Measurements from ENCODE around the gene PNPLA1.
A peak's percentile ranks its signal among the peaks of the same experiment; 100 is the strongest.

The PNPLA1 gene

DNA sequence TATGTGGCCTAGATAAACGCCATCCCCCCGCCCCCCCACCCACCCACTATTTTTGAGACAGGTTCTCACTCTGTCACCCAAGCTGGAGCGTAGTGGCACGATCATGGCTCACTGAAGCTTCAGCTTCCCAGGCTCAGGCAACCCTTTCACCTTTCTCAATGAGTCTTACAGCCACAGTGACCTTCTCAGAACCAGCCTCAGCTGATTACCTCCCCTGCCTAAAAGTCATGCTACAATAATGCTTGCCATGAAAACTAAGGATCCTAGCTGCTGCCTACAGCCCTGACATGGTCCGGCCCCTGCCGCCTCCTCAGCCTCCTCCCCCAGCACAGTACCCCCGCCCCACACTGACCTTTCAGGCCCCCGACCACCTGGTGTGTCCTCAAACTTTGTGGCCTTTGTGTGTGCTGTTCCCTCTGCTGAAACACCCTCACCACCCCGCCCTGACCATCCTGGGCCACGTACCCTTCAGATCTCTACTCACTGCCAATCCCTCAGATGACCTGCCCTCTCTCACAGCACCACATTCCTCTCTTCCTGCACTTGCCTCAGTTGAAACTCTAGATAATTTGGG lies 31.3 kb downstream of the PNPLA1 start:
- no peak overlapping the region for H2AFZ ChIP-seq (ENCODE audit: low read depth, low read length)
- no peak overlapping the region for H3K9ac ChIP-seq (ENCODE audit: low read length)
- H3K9me3 ChIP-seq (ENCODE audit: insufficient read depth, low read length): no peaks in the 10 kb centered on the region
- H3K4me1 ChIP-seq (ENCODE audit: low read length): peaks cover 10% of the 10 kb centered on the region
- no peak overlapping the region for H3K27ac ChIP-seq (ENCODE audit: low read length)
- no peaks in the 10 kb centered on the region for H4K20me1 ChIP-seq (ENCODE audit: insufficient read depth, low read length)
- peaks cover 47% of the 10 kb centered on the region for H3K27me3 ChIP-seq (ENCODE audit: low read depth, low read length)
- H3K79me2 ChIP-seq (ENCODE audit: low read length): no peaks in the 10 kb centered on the region
- no peak overlapping the region for H3K4me3 ChIP-seq (ENCODE audit: low read length)
- no peak overlapping the region for H3K4me2 ChIP-seq (ENCODE audit: low read length)
- no peaks in the 10 kb centered on the region for H3K36me3 ChIP-seq (replicated peaks; ENCODE audit: low read depth, low read length)
- TF ChIP-seq, protein P1, sequence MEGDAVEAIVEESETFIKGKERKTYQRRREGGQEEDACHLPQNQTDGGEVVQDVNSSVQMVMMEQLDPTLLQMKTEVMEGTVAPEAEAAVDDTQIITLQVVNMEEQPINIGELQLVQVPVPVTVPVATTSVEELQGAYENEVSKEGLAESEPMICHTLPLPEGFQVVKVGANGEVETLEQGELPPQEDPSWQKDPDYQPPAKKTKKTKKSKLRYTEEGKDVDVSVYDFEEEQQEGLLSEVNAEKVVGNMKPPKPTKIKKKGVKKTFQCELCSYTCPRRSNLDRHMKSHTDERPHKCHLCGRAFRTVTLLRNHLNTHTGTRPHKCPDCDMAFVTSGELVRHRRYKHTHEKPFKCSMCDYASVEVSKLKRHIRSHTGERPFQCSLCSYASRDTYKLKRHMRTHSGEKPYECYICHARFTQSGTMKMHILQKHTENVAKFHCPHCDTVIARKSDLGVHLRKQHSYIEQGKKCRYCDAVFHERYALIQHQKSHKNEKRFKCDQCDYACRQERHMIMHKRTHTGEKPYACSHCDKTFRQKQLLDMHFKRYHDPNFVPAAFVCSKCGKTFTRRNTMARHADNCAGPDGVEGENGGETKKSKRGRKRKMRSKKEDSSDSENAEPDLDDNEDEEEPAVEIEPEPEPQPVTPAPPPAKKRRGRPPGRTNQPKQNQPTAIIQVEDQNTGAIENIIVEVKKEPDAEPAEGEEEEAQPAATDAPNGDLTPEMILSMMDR (IDR thresholded peaks at IDR 0.05; ENCODE audit: low read depth, low read length): no peak
- TF ChIP-seq EZH2phosphoT487 (IDR thresholded peaks at IDR 0.05; ENCODE audit: low read depth): no peak

GRCh38 chr6:36301781-36302180 lies 31.9 kb downstream of the PNPLA1 start:
- no peaks in the 10 kb centered on the region for H3K79me2 ChIP-seq (ENCODE audit: low read length)
- H3K4me2 ChIP-seq (ENCODE audit: low read length): no peak overlapping the region
- H2AFZ ChIP-seq (ENCODE audit: low read depth, low read length): no peak overlapping the region
- H3K4me3 ChIP-seq (ENCODE audit: low read length): no peak overlapping the region
- peaks cover 10% of the 10 kb centered on the region for H3K4me1 ChIP-seq (ENCODE audit: low read length)
- H3K9ac ChIP-seq (ENCODE audit: low read length): no peak overlapping the region
- TF ChIP-seq, protein P1 (IDR thresholded peaks at IDR 0.05; ENCODE audit: low read depth, low read length): no peak
- no peak for TF ChIP-seq EZH2phosphoT487 (IDR thresholded peaks at IDR 0.05; ENCODE audit: low read depth)
- H3K9me3 ChIP-seq (ENCODE audit: insufficient read depth, low read length): no peaks in the 10 kb centered on the region
- H4K20me1 ChIP-seq (ENCODE audit: insufficient read depth, low read length): no peaks in the 10 kb centered on the region
- no peak overlapping the region for H3K27ac ChIP-seq (ENCODE audit: low read length)
- no peaks in the 10 kb centered on the region for H3K36me3 ChIP-seq (replicated peaks; ENCODE audit: low read depth, low read length)
- H3K27me3 ChIP-seq (ENCODE audit: low read depth, low read length): peaks cover 41% of the 10 kb centered on the region

- Histone ChIP-seq H3K79me2 (ENCODE audit: low read length) (no peaks in the 10 kb centered on the region), H3K27me3 (ENCODE audit: low read depth, low read length) (peaks cover 34% of the 10 kb centered on the region), H3K9ac (ENCODE audit: low read length) (no peak overlapping the region), H3K4me2 (ENCODE audit: low read length) (peak overlapping the region; percentile 46), H3K27ac (ENCODE audit: low read length) (no peak overlapping the region), H3K9me3 (ENCODE audit: insufficient read depth, low read length) (no peaks in the 10 kb centered on the region), H3K4me1 (ENCODE audit: low read length) (peaks cover 7% of the 10 kb centered on the region), H3K36me3 (replicated peaks; ENCODE audit: low read depth, low read length) (no peaks in the 10 kb centered on the region), H4K20me1 (ENCODE audit: insufficient read depth, low read length) (no peaks in the 10 kb centered on the region), H2AFZ (ENCODE audit: low read depth, low read length) (no peak overlapping the region), H3K4me3 (ENCODE audit: low read length) (no peak overlapping the region)
- TF ChIP-seq, protein P1 (IDR thresholded peaks at IDR 0.05; ENCODE audit: low read depth, low read length): peak; percentile 99
- no peak for TF ChIP-seq EZH2phosphoT487 (IDR thresholded peaks at IDR 0.05; ENCODE audit: low read depth)
Observed at GRCh38 chr6:36302227-36302976, 32.5 kb downstream of the PNPLA1 start.

GRCh38 chr6:36305885-36306284 lies 36.0 kb downstream of the PNPLA1 start:
- H3K27ac ChIP-seq (ENCODE audit: low read length): no peak overlapping the region
- no peak overlapping the region for H2AFZ ChIP-seq (ENCODE audit: low read depth, low read length)
- peaks cover 27% of the 10 kb centered on the region for H3K27me3 ChIP-seq (ENCODE audit: low read depth, low read length)
- no peak overlapping the region for H3K4me2 ChIP-seq (ENCODE audit: low read length)
- H4K20me1 ChIP-seq (ENCODE audit: insufficient read depth, low read length): no peaks in the 10 kb centered on the region
- H3K79me2 ChIP-seq (ENCODE audit: low read length): no peaks in the 10 kb centered on the region
- TF ChIP-seq EZH2phosphoT487 (IDR thresholded peaks at IDR 0.05; ENCODE audit: low read depth): no peak
- TF ChIP-seq, protein P1 (IDR thresholded peaks at IDR 0.05; ENCODE audit: low read depth, low read length): no peak
- H3K9ac ChIP-seq (ENCODE audit: low read length): no peak overlapping the region
- H3K9me3 ChIP-seq (ENCODE audit: insufficient read depth, low read length): no peaks in the 10 kb centered on the region
- H3K4me1 ChIP-seq (ENCODE audit: low read length): peaks cover 7% of the 10 kb centered on the region
- H3K4me3 ChIP-seq (ENCODE audit: low read length): no peak overlapping the region
- no peaks in the 10 kb centered on the region for H3K36me3 ChIP-seq (replicated peaks; ENCODE audit: low read depth, low read length)

All from OCI-LY3 (cell line).